Hepatocyte (in vitro differentiated cells): ENCODE measurements around the gene LYPD1. TPM values are rescaled to one million over a fixed set of nuclear protein-coding genes. Genes with fewer than 3 reads are reported as not detected.

Source experiments
- DNase-seq: peaks from one replicate; pipeline ENCODE4 v3.0.0-alpha.2; 2016; ENCODE audit warnings: low spot score
- H2AFZ ChIP-seq: fragments of 200-600 bp; sonication (generic); 2 replicates; pipeline ENCODE4 v1.6.0; 2016; ENCODE audit warnings: antibody characterized with exemption, mild to moderate bottlenecking
- H3K27ac ChIP-seq: fragments of 200-600 bp; sonication (generic); 2 replicates; pipeline ENCODE4 v1.5.1; 2016; ENCODE audit warnings: mild to moderate bottlenecking
- H3K27me3 ChIP-seq: fragments of 200-600 bp; sonication (generic); 2 replicates; pipeline ENCODE4 v1.6.1; 2016
- H3K36me3 ChIP-seq: fragments of 200-600 bp; sonication (generic); replicated peaks from 2 replicates; pipeline ENCODE4 v1.5.1; 2016; ENCODE audit warnings: low read depth; ENCODE audit not compliant: insufficient read depth
- H3K4me1 ChIP-seq: fragments of 200-600 bp; sonication (generic); 2 replicates; pipeline ENCODE4 v1.5.1; 2016; ENCODE audit warnings: mild to moderate bottlenecking, moderate library complexity; ENCODE audit not compliant: insufficient read depth
- H3K4me2 ChIP-seq: fragments of 200-600 bp; sonication (generic); 2 replicates; pipeline ENCODE4 v1.6.0; 2016
- H3K4me3 ChIP-seq: fragments of 200-600 bp; sonication (generic); 2 replicates; pipeline ENCODE4 v1.5.1; 2016; ENCODE audit warnings: mild to moderate bottlenecking
- H3K79me2 ChIP-seq: fragments of 200-600 bp; sonication (generic); 2 replicates; pipeline ENCODE4 v1.6.0; 2017; ENCODE audit warnings: mild to moderate bottlenecking
- H3K9me2 ChIP-seq: fragments of 200-600 bp; sonication (generic); replicated peaks from 2 replicates; pipeline ENCODE4 v1.6.0; 2017; ENCODE audit warnings: mild to moderate bottlenecking; ENCODE audit not compliant: insufficient read depth
- H3K9me3 ChIP-seq: fragments of 200-600 bp; sonication (generic); 2 replicates; pipeline ENCODE4 v1.5.1; 2016; ENCODE audit warnings: low read depth, mild to moderate bottlenecking
- H4K20me1 ChIP-seq: fragments of 200-600 bp; sonication (generic); 2 replicates; pipeline ENCODE4 v1.6.0; 2016; ENCODE audit warnings: mild to moderate bottlenecking; ENCODE audit not compliant: insufficient read depth, poor library complexity, severe bottlenecking
- EZH2 ChIP-seq: fragments of 200-600 bp; sonication (generic); IDR thresholded peaks from 2 replicates; pipeline ENCODE4 v1.6.1; 2016; ENCODE audit warnings: antibody characterized with exemption, mild to moderate bottlenecking, borderline replicate concordance
- EZH2phosphoT487 ChIP-seq: fragments of 200-600 bp; sonication (generic); IDR thresholded peaks from one replicate; pipeline ENCODE4 v1.6.1; 2018; ENCODE audit warnings: antibody characterized with exemption, mild to moderate bottlenecking, low read depth, moderate library complexity; ENCODE audit not compliant: unreplicated experiment, severe bottlenecking
- whole genome bisulfite sequencing: methylation state at CpG from one replicate; pipeline ENCODE4 v1.1.6; 2016; ENCODE audit warnings: low lambda C conversion rate; ENCODE audit errors: missing lambda C conversion rate; 5-methylcytosine and 5-hydroxymethylcytosine counted together
- polyA plus RNA-seq: library from polyadenylated mRNA; unstranded; fragments of >200 nt; fragmentation: Nextera tagmentation; extraction: Ambion mirVana; gene quantifications from 2 replicates; pipeline ENCODE4 v1.2.1, GENCODE V29; 2016
- total RNA-seq: library from RNA; depleted of rRNA; stranded (reverse); fragments of >200 nt; gene quantifications from 2 replicates; pipeline ENCODE4 v1.2.3, GENCODE V29; 2014
- TF ChIP-seq, protein P1 (sequence below): fragments of 200-600 bp; sonication (generic); IDR thresholded peaks from 2 replicates; pipeline ENCODE4 v1.5.1; 2016; ENCODE audit warnings: antibody characterized with exemption, mild to moderate bottlenecking; ENCODE audit not compliant: poor library complexity

LYPD1 gene
- total and polyA plus RNA-seq, 2 experiments from 2014 or later, result 20.2 to 25.1 TPM

DNA sequence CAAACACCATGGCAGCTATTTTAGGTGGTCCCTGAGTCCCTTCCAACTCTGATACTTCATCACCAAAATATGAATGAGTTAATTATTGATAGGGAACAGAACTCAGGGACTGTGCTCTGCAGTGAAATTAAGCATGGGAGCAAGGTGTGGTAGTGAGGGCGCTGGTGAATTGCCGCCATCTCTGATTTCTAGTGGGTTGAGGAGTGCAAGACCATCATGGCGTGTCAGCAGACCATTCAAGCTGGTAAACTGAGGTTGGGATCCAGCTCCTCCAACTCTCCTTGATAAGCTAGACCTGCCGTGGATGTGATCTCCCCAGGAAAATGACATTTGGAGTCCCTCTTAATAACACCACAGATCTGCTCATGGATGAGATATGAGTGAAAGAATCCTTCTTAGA is 70.4 kb downstream of the LYPD1 start:
- Histone ChIP-seq H3K9me3 (no peaks in the 10 kb centered on the region), H4K20me1 (no peaks in the 10 kb centered on the region), H3K27me3 (no peaks in the 10 kb centered on the region), H3K4me3 (no peak overlapping the region), H2AFZ (no peak overlapping the region), H3K36me3 (no peaks in the 10 kb centered on the region), H3K4me2 (no peak overlapping the region), H3K27ac (no peak overlapping the region), H3K4me1 (no peaks in the 10 kb centered on the region), H3K79me2 (peaks cover 7% of the 10 kb centered on the region), H3K9me2 (no peaks in the 10 kb centered on the region)
- 93% methylated on average over 4 of the region's 4 CpGs for WGBS
- TF ChIP-seq, protein P1, sequence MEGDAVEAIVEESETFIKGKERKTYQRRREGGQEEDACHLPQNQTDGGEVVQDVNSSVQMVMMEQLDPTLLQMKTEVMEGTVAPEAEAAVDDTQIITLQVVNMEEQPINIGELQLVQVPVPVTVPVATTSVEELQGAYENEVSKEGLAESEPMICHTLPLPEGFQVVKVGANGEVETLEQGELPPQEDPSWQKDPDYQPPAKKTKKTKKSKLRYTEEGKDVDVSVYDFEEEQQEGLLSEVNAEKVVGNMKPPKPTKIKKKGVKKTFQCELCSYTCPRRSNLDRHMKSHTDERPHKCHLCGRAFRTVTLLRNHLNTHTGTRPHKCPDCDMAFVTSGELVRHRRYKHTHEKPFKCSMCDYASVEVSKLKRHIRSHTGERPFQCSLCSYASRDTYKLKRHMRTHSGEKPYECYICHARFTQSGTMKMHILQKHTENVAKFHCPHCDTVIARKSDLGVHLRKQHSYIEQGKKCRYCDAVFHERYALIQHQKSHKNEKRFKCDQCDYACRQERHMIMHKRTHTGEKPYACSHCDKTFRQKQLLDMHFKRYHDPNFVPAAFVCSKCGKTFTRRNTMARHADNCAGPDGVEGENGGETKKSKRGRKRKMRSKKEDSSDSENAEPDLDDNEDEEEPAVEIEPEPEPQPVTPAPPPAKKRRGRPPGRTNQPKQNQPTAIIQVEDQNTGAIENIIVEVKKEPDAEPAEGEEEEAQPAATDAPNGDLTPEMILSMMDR, result no peak
- TF ChIP-seq EZH2phosphoT487 (no peak), EZH2 (no peak)
- no peak for DNase-seq

DNA sequence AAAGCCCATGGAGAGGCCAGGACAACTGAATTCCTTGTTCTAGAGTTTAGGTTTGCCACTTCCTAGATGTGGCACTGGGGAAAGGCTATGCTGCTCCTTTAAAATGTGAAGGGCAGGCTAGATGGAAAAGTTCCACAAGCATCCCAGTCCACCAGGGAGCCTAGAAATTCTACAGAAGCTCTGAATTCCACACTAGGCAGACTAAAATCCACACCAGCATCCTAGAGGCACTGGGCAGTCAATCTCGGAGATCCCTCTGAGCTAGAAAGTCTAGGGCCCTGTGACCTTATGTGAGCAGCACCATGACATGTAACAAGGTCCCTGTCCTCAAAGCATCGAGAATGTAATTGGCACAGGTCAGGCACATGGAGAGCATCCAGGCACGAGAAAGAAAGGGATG is 71.5 kb downstream of the LYPD1 start:
- Histone ChIP-seq H3K79me2 (peaks cover 7% of the 10 kb centered on the region), H3K9me2 (no peaks in the 10 kb centered on the region), H3K4me2 (no peak overlapping the region), H3K27me3 (no peaks in the 10 kb centered on the region), H3K4me1 (no peaks in the 10 kb centered on the region), H3K27ac (no peak overlapping the region), H3K4me3 (no peak overlapping the region), H2AFZ (no peak overlapping the region), H3K36me3 (no peaks in the 10 kb centered on the region), H3K9me3 (no peaks in the 10 kb centered on the region), H4K20me1 (no peaks in the 10 kb centered on the region)
- DNase-seq, result no peak
- 93% methylated on average over 3 of the region's 3 CpGs for WGBS
- TF ChIP-seq EZH2, result no peak
- TF ChIP-seq EZH2phosphoT487, result no peak
- TF ChIP-seq, protein P1, result no peak

DNA sequence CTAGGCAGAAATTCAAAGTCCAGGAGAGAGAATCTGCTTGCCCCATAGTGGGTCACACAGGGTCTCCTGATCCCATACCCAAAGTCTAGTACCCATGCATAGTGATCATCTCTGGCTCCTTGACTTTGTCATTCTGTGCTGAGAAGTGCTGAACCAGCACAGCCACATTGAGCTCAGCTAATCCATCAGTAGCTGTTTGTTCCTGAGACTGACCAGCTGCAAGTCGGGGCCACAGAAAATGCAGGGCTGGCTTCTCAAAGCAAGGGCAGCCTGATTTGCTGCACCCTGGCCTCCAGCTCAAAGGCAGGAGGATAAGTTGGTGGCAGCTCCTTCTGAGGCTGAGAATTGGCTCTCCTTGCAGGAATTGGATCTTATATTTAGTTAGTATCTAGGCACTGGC is 72.2 kb downstream of the LYPD1 start:
- Histone ChIP-seq H3K9me3 (no peaks in the 10 kb centered on the region), H3K36me3 (no peaks in the 10 kb centered on the region), H3K79me2 (peaks cover 7% of the 10 kb centered on the region), H3K9me2 (no peaks in the 10 kb centered on the region), H3K4me1 (no peaks in the 10 kb centered on the region), H3K4me2 (no peak overlapping the region), H4K20me1 (no peaks in the 10 kb centered on the region), H3K27ac (no peak overlapping the region), H2AFZ (no peak overlapping the region), H3K4me3 (no peak overlapping the region), H3K27me3 (no peaks in the 10 kb centered on the region)
- no peak for DNase-seq
- TF ChIP-seq EZH2, result no peak
- TF ChIP-seq EZH2phosphoT487, result no peak
- TF ChIP-seq, protein P1, result no peak
- WGBS, result 78% methylated on average over 1 of the region's 1 CpG

DNA sequence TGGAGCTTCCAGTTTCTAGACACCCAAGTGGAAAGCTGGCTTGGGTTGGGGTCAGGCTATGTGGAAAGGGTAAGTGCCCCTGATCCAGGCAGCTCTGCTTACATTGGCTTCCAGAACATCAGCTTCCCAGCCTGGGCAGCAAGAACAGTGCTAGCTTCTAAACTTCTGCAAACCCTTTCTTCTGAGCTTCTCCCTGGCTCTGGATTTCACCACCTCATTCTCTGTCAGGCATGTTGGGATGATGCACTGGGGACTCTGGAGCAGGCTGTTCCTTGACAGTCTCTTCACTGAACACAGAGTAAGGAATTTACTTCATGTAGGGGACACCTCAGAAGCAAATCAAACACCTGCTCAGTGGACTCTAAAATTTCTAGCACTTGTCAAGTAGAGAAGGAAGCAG is 72.8 kb downstream of the LYPD1 start:
- Histone ChIP-seq H3K4me2 (no peak overlapping the region), H3K9me3 (no peaks in the 10 kb centered on the region), H3K79me2 (peaks cover 8% of the 10 kb centered on the region), H3K4me3 (no peak overlapping the region), H4K20me1 (no peaks in the 10 kb centered on the region), H3K36me3 (no peaks in the 10 kb centered on the region), H3K27me3 (no peaks in the 10 kb centered on the region), H3K4me1 (no peaks in the 10 kb centered on the region), H3K27ac (no peak overlapping the region), H2AFZ (no peak overlapping the region), H3K9me2 (no peaks in the 10 kb centered on the region)
- TF ChIP-seq EZH2 (no peak), EZH2phosphoT487 (no peak)
- TF ChIP-seq, protein P1, result no peak
- DNase-seq, result no peak
